Uterus (tissue), 4 donors: ENCODE data around the gene DGKI. TPM values are rescaled to one million over a fixed set of nuclear protein-coding genes. Genes with fewer than 3 reads are reported as not detected.
A peak's percentile ranks its signal among the peaks of the same experiment; 100 is the strongest.

Experiments
- DNase-seq, 2 donors: peaks; one replicate each; pipeline ENCODE4 v3.0.0-alpha.2; 2019 to 2020
- H3K27ac ChIP-seq, 2 donors: fragments of 200-600 bp; sonication (generic); 1 replicate in 1 of 2; 2 replicates in 1 of 2; pipeline ENCODE4 v1.5.1; 2016 to 2018
- H3K27me3 ChIP-seq, 2 donors: fragments of 200-600 bp; sonication (generic); one replicate each; pipeline ENCODE4 v1.5.1; 2018 to 2019; ENCODE audit warnings: control low read depth in 1 of 2
- H3K36me3 ChIP-seq, 2 donors: fragments of 200-600 bp; sonication (generic); one replicate each; pipeline ENCODE4 v1.5.1; 2019; ENCODE audit warnings: control low read depth in 1 of 2
- H3K4me1 ChIP-seq, 2 donors: fragments of 200-600 bp; sonication (generic); one replicate each; pipeline ENCODE4 v1.5.1; 2018 to 2019; ENCODE audit warnings: control low read depth in 1 of 2
- H3K4me3 ChIP-seq, 2 donors: fragments of 200-600 bp; sonication (generic); 1 replicate in 1 of 2; 2 replicates in 1 of 2; pipeline ENCODE4 v1.5.1; 2018 to 2019; ENCODE audit warnings: mild to moderate bottlenecking in 1 of 2
- H3K9me3 ChIP-seq, 2 donors: fragments of 200-600 bp; sonication (generic); one replicate each; pipeline ENCODE4 v1.5.1; 2019; ENCODE audit warnings: control low read depth in 1 of 2
- CTCF ChIP-seq, 4 experiments: fragments of 200-600 bp in 2 of 4; fragments of 450-650 bp in 2 of 4; sonication (generic) in 2 of 4; IDR thresholded peaks; one replicate each; pipeline ENCODE4 v1.5.1; 2016 to 2019; ENCODE audit warnings: antibody characterized with exemption in 4 of 4, mild to moderate bottlenecking in 2 of 4, moderate library complexity in 1 of 4
- POLR2A ChIP-seq, 2 donors: fragments of 450-650 bp; IDR thresholded peaks; one replicate each; pipeline ENCODE4 v1.6.1; 2016; ENCODE audit warnings: antibody characterized with exemption in 2 of 2, mild to moderate bottlenecking in 1 of 2, moderate library complexity in 1 of 2
- intact Hi-C: fragments of 100-400 bp; cut with DNase I; formaldehyde crosslinking; loops from one replicate; pipeline ENCODE4 v1.15.1; 2023; ENCODE audit warnings: low total_unique reads
- total RNA-seq, 4 donors: library from RNA; depleted of rRNA in 3 of 4; stranded (reverse); fragments of >200 nt in 3 of 4; gene quantifications; one replicate each; pipeline versions ENCODE4 v1.1.0 to v1.2.4, GENCODE V29; 2014 to 2023
- donor health status: DM: yes; HTN: yes; CAD: no.

DGKI gene
- total RNA-seq, 4 donors from 2014 or later, result 1.0 to 8.5 (median 4.1) TPM

GRCh38 chr7:137635132-137635531 lies 211.6 kb downstream of the DGKI start:
- no peak for DNase-seq
- H3K36me3 ChIP-seq, result no peaks in the 10 kb centered on the region
- H3K4me1 ChIP-seq, result no peaks in the 10 kb centered on the region
- intact Hi-C loops, result no loop called here
- no peak overlapping the region for H3K27ac ChIP-seq
- TF ChIP-seq CTCF (IDR thresholded peaks at IDR 0.05) (no peak), POLR2A (IDR thresholded peaks at IDR 0.05) (no peak)
- H3K27me3 ChIP-seq, result no peaks in the 10 kb centered on the region
- no peak overlapping the region for H3K4me3 ChIP-seq
- H3K9me3 ChIP-seq, result no peaks in the 10 kb centered on the region

GRCh38 chr7:137634356-137634755 lies 212.4 kb downstream of the DGKI start:
- DNase-seq, result no peak
- no peak overlapping the region for H3K27ac ChIP-seq
- H3K27me3 ChIP-seq, result no peaks in the 10 kb centered on the region
- TF ChIP-seq POLR2A (IDR thresholded peaks at IDR 0.05) (no peak), CTCF (IDR thresholded peaks at IDR 0.05) (no peak)
- H3K4me3 ChIP-seq, result no peak overlapping the region
- no peaks in the 10 kb centered on the region for H3K9me3 ChIP-seq
- H3K4me1 ChIP-seq, result no peaks in the 10 kb centered on the region
- no peaks in the 10 kb centered on the region for H3K36me3 ChIP-seq
- intact Hi-C loops, result no loop called here

- no peaks in the 10 kb centered on the region for H3K36me3 ChIP-seq
- intact Hi-C loops, result no loop called here
- no peaks in the 10 kb centered on the region for H3K27me3 ChIP-seq
- H3K4me1 ChIP-seq, result no peaks in the 10 kb centered on the region
- no peak for DNase-seq
- H3K4me3 ChIP-seq, result no peak overlapping the region
- H3K9me3 ChIP-seq, result no peaks in the 10 kb centered on the region
- no peak overlapping the region for H3K27ac ChIP-seq
- TF ChIP-seq POLR2A (IDR thresholded peaks at IDR 0.05) (no peak), CTCF (IDR thresholded peaks at IDR 0.05) (no peak)
These were observed 213.6 kb downstream of the DGKI start for GRCh38 chr7:137633133-137633532.

GRCh38 chr7:137628216-137628615 lies 218.6 kb downstream of the DGKI start:
- intact Hi-C loops, result no loop called here
- no peak for DNase-seq
- Histone ChIP-seq H3K4me1 (no peaks in the 10 kb centered on the region), H3K4me3 (no peak overlapping the region), H3K27ac (no peak overlapping the region), H3K27me3 (no peaks in the 10 kb centered on the region), H3K36me3 (no peaks in the 10 kb centered on the region), H3K9me3 (no peaks in the 10 kb centered on the region)
- no peak for TF ChIP-seq CTCF (IDR thresholded peaks at IDR 0.05)
- no peak for TF ChIP-seq POLR2A (IDR thresholded peaks at IDR 0.05)

GRCh38 chr7:137626469-137627067 lies 220.2 kb downstream of the DGKI start:
- Histone ChIP-seq H3K4me1 (no peaks in the 10 kb centered on the region), H3K27me3 (no peaks in the 10 kb centered on the region), H3K27ac (no peak overlapping the region), H3K9me3 (no peaks in the 10 kb centered on the region), H3K36me3 (no peaks in the 10 kb centered on the region), H3K4me3 (no peak overlapping the region)
- TF ChIP-seq CTCF (IDR thresholded peaks at IDR 0.05) (peak in 3 of 4 experiments; percentile 32 to 38 (median 37)), POLR2A (IDR thresholded peaks at IDR 0.05) (no peak)
- intact Hi-C loops, result no loop called here
- DNase-seq, result no peak
